Measurements from ENCODE around the gene SAP30BP. TPM values are rescaled to one million over a fixed set of nuclear protein-coding genes. Genes with fewer than 3 reads are reported as not detected.

The SAP30BP gene
- total RNA-seq, 4 donors from 2014 or later, result 50.3 to 81.3 (median 77.6) TPM

DNA sequence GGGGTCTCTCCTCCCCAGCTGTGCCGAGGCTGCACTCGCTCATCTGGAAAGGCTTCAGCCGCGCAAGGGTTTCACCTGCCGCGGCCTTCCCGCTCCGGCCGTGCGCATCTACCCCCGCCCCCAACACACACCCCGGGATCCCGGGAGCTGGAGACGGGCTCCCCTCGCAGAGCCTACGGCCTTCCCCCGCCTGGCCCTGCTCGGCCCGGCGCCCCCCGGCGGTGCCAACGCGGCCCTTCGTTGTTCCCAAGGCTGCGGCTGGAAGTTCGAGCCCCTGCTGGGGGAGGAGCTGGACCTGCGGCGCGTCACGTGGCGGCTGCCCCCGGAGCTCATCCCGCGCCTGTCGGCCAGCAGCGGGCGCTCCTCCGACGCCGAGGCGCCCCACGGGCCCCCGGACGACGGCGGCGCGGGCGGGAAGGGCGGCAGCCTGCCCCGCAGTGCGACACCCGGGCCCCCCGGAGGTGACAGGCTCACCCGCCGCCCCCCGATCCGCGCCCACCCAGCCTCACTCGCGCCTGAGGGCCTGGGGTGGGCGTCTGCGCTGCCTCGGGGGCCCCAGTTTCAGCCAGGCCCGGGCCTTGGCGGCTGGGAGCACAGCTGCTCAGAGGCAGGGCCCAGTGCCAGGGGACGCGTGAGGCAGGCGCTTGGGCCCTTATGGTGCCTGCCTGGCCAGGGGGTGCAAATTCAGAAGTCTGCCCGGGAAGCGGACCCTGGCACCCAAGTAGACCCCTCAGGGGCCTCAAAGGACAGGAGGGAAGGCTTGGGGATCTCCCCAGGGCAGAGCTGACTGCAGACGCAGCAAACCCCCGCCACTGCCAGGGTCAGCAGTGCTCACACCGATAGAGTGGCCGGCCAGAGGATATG lies 86.6 kb downstream of the SAP30BP start:
- H3K4me3 ChIP-seq, result peak overlapping the region; percentile 55 to 66 (median 60)
- WGBS, result 80% methylated on average over 1 of the region's 76 CpGs
- H3K4me1 ChIP-seq, result peaks cover 15 to 43% (median 36%) of the 10 kb centered on the region in 4 donors
- H3K27ac ChIP-seq (replicated peaks in 1 of 4), result peak overlapping the region; percentile 68 to 74 (median 70)
- no peaks in the 10 kb centered on the region for H3K27me3 ChIP-seq
- TF ChIP-seq, protein P1, sequence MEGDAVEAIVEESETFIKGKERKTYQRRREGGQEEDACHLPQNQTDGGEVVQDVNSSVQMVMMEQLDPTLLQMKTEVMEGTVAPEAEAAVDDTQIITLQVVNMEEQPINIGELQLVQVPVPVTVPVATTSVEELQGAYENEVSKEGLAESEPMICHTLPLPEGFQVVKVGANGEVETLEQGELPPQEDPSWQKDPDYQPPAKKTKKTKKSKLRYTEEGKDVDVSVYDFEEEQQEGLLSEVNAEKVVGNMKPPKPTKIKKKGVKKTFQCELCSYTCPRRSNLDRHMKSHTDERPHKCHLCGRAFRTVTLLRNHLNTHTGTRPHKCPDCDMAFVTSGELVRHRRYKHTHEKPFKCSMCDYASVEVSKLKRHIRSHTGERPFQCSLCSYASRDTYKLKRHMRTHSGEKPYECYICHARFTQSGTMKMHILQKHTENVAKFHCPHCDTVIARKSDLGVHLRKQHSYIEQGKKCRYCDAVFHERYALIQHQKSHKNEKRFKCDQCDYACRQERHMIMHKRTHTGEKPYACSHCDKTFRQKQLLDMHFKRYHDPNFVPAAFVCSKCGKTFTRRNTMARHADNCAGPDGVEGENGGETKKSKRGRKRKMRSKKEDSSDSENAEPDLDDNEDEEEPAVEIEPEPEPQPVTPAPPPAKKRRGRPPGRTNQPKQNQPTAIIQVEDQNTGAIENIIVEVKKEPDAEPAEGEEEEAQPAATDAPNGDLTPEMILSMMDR (IDR thresholded peaks at IDR 0.05), result peak; percentile 70 to 87 (median 71)
- no peak for TF ChIP-seq EP300 (IDR thresholded peaks at IDR 0.05)
- TF ChIP-seq POLR2AphosphoS5 (IDR thresholded peaks at IDR 0.05), result peak; percentile 14 to 42
- TF ChIP-seq POLR2A (IDR thresholded peaks at IDR 0.05; ENCODE audit: low read depth), result no peak
- H3K9me3 ChIP-seq, result no peaks in the 10 kb centered on the region
- intact Hi-C loops (cut with DNase I), result no loop called here
- no peak for DNase-seq (ENCODE audit: extremely low spot score)
- peaks cover 0 to 87% (median 35%) of the 10 kb centered on the region in 4 donors for H3K36me3 ChIP-seq

DNA sequence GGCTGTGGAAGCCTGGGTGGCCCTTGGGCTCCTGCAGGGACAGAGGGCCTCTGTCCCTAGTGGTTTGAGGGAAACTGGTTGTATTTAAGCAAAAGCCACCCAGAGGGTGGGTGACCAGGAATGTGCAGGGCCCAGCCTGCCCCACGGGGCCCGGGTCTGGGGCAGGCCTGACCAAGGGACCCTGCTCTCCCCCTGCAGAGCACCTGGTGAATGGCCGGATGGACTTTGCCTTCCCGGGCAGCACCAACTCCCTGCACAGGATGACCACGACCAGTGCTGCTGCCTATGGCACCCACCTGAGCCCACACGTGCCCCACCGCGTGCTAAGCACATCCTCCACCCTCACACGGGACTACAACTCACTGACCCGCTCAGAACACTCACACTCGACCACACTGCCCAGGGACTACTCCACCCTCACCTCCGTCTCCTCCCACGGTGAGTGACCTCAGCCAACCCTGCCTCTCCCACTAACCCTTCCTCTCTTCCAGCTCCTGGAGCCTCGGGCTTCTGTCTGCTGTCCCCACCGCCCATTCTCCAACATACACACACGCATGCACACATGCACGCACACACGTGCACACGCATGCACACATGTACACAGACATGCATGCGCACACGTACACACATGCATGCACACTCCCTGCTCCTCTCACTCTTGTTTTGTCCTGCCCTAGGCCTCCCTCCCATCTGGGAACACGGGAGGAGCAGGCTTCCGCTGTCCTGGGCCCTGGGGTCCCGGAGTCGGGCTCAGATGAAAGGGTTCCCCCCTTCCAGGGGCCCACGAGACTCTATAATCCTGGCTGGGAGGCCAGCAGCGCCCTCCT lies 87.5 kb downstream of the SAP30BP start:
- Histone ChIP-seq H3K27ac (replicated peaks in 1 of 4) (peak overlapping the region in 3 of 4 donors; percentile 68 to 74 (median 72)), H3K36me3 (peaks cover 0 to 88% (median 37%) of the 10 kb centered on the region in 4 donors), H3K4me1 (peaks cover 13 to 35% (median 32%) of the 10 kb centered on the region in 4 donors), H3K9me3 (no peaks in the 10 kb centered on the region), H3K27me3 (no peaks in the 10 kb centered on the region), H3K4me3 (peak overlapping the region; percentile 55 to 66 (median 60))
- 76% methylated on average over 23 of the region's 27 CpGs for WGBS
- DNase-seq (ENCODE audit: extremely low spot score), result no peak
- intact Hi-C loops (cut with DNase I), result no loop called here
- TF ChIP-seq POLR2AphosphoS5 (IDR thresholded peaks at IDR 0.05) (peak in 1 of 2 donors; percentile 6), POLR2A (IDR thresholded peaks at IDR 0.05; ENCODE audit: low read depth) (no peak)
- TF ChIP-seq, protein P1 (IDR thresholded peaks at IDR 0.05), result no peak

DNA sequence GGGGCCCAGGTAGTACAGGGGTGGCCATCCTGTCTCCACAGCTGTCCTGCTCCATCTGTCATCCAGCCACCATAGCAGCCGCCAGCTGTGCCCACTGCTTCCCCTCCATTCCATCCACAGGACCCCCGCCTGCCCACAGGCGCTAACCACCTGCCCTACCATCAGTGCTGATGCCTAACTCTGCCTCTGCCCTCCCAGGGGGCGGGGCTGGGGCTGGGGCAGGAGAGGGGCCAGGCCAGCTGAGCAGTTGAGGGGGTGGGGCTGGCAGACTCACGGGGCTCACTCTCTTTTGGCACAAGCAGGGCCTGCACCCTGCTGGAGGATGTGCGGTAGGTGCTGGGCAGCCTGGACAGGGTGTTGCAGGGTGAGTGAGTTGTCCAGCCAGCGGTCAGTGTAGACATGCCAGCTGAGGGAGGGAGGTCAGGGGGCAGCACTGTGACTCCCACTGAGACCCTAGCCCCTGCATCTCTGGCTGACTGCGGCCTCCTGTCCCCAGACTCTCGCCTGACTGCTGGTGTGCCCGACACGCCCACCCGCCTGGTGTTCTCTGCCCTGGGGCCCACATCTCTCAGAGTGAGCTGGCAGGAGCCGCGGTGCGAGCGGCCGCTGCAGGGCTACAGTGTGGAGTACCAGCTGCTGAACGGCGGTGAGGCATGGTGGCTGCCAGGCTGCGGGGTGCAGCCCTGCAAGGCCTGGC lies 88.2 kb downstream of the SAP30BP start:
- peaks cover 0 to 93% (median 35%) of the 10 kb centered on the region in 4 donors for H3K36me3 ChIP-seq

DNA sequence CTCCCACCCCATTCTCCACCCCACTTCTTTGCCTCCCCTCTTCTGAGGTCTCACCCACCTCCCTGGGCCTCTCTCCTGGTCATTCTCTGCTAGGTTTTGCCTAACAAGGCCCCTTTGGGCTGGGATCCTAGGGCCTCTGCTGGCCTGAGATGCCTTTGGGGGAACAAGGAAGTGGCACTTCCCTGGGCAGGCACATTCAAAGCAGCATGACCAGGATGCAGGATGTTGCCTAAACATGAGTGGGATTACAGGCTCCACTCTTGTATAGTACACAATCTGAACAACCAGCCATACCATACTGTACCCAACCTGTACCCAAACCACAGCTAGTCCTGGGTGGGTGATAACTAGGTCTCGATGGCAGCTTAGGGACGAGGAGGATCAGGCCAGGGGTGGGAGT lies 88.9 kb downstream of the SAP30BP start:
- Histone ChIP-seq H3K9me3 (no peaks in the 10 kb centered on the region), H3K36me3 (peaks cover 0 to 92% (median 33%) of the 10 kb centered on the region in 4 donors), H3K4me1 (peaks cover 11 to 29% (median 24%) of the 10 kb centered on the region in 4 donors), H3K4me3 (no peak overlapping the region), H3K27me3 (no peaks in the 10 kb centered on the region), H3K27ac (replicated peaks in 1 of 4) (no peak overlapping the region)
- DNase-seq (ENCODE audit: extremely low spot score), result no peak
- no CpG with 5 or more reads among the region's 2 CpGs for WGBS
- intact Hi-C loops (cut with DNase I), result no loop called here
- no peak for TF ChIP-seq POLR2A (IDR thresholded peaks at IDR 0.05; ENCODE audit: low read depth)
- TF ChIP-seq, protein P1 (IDR thresholded peaks at IDR 0.05), result no peak
- TF ChIP-seq EP300 (IDR thresholded peaks at IDR 0.05), result no peak
- no peak for TF ChIP-seq POLR2AphosphoS5 (IDR thresholded peaks at IDR 0.05)

More for the DNA sequence above, 88.2 kb downstream of the SAP30BP start:
- no peak for TF ChIP-seq POLR2AphosphoS5 (IDR thresholded peaks at IDR 0.05)
- TF ChIP-seq, protein P1 (IDR thresholded peaks at IDR 0.05), result no peak
- TF ChIP-seq POLR2A (IDR thresholded peaks at IDR 0.05; ENCODE audit: low read depth), result no peak
- no peak for TF ChIP-seq EP300 (IDR thresholded peaks at IDR 0.05)
- H3K4me1 ChIP-seq, result peaks cover 11 to 29% (median 25%) of the 10 kb centered on the region in 4 donors
- H3K27me3 ChIP-seq, result no peaks in the 10 kb centered on the region
- WGBS, result 92% methylated on average over 17 of the region's 20 CpGs
- no peak for DNase-seq (ENCODE audit: extremely low spot score)
- intact Hi-C loops (cut with DNase I), result no loop called here
- no peak overlapping the region for H3K27ac ChIP-seq (replicated peaks in 1 of 4)
- no peaks in the 10 kb centered on the region for H3K9me3 ChIP-seq
- no peak overlapping the region for H3K4me3 ChIP-seq
